Measurements from ENCODE around the gene ITGA2B.
"Not testable (repeated sequence)": the region's sequence is repeated elsewhere in the genome, so short reads cannot be mapped to it uniquely, and the experiment has no call there.

ITGA2B gene

DNA sequence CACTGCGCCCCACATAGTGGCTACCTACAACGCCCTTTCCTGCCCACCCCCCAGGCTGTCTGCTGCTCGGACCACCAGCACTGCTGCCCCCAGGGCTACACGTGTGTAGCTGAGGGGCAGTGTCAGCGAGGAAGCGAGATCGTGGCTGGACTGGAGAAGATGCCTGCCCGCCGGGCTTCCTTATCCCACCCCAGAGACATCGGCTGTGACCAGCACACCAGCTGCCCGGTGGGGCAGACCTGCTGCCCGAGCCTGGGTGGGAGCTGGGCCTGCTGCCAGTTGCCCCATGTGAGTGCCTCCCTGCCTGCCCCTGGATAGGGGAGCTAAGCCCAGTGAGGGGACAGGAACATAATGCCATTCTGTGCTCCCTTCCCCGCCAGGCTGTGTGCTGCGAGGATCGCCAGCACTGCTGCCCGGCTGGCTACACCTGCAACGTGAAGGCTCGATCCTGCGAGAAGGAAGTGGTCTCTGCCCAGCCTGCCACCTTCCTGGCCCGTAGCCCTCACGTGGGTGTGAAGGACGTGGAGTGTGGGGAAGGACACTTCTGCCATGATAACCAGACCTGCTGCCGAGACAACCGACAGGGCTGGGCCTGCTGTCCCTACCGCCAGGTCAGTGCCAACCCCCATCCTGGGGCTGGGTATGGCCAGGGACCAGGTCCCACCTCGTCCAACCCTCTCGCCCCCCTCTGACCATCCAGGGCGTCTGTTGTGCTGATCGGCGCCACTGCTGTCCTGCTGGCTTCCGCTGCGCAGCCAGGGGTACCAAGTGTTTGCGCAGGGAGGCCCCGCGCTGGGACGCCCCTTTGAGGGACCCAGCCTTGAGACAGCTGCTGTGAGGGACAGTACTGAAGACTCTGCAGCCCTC lies 37.3 kb downstream of the ITGA2B start:
- no peak for DNase-seq

DNA sequence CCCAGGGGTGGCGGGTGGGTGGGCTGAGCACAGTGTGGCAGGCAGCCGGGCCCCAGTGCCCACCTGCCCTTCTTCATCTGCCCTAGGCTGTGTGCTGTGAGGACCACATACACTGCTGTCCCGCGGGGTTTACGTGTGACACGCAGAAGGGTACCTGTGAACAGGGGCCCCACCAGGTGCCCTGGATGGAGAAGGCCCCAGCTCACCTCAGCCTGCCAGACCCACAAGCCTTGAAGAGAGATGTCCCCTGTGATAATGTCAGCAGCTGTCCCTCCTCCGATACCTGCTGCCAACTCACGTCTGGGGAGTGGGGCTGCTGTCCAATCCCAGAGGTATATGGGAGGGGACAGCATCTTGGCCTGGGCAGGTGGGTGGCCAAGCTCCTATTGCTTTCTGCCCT lies 38.0 kb downstream of the ITGA2B start:
- DNase-seq, result no peak

DNA sequence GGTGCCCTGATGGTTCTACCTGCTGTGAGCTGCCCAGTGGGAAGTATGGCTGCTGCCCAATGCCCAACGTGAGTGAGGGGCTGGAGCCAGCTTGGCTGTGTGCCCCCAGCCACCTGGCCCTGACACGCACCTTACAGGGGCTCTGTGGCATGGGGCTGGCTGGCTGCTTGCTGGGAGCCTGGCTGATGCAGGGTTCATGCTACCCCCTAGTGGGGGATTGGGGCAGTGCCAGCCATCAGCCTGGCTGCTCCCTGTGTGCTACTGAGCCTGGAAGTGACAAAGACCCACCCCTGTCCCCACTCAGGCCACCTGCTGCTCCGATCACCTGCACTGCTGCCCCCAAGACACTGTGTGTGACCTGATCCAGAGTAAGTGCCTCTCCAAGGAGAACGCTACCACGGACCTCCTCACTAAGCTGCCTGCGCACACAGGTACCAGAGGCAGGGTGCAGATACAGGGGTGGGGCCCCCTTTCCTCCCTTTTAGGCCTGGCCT lies 38.7 kb downstream of the ITGA2B start:
- peak; percentile 29 for DNase-seq

DNA sequence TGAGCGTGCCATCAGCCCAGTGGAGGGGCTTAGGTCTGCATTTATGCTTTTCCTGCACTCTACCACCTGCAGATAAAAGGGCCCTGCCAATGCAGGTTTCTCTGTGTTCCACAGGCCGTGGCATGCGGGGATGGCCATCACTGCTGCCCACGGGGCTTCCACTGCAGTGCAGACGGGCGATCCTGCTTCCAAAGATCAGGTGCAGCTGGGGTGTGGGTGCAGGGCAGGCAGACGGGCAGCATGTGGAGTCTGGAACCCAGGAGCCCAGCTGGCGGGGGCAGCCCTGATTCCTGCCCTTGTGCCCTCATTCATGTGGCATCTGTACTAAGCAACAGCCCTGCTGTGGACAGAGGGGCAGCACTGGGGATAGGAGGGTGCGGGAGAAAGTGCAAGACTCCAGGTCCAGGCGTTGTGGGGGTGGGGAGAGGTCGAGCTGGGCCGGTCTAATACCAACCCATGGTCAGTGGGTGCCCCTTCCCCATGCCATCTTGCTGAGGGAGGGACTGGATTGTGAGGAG lies 39.8 kb downstream of the ITGA2B start:
- DNase-seq, result no peak

DNA sequence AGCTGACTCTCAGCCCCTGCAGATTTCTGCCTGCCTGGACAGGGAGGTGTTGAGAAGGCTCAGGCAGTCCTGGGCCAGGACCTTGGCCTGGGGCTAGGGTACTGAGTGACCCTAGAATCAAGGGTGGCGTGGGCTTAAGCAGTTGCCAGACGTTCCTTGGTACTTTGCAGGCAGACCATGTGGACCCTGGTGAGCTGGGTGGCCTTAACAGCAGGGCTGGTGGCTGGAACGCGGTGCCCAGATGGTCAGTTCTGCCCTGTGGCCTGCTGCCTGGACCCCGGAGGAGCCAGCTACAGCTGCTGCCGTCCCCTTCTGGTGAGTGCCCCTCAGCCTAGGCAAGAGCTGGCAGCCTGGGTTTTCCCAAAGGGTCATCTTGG lies 40.5 kb downstream of the ITGA2B start:
- no peak for DNase-seq

DNA sequence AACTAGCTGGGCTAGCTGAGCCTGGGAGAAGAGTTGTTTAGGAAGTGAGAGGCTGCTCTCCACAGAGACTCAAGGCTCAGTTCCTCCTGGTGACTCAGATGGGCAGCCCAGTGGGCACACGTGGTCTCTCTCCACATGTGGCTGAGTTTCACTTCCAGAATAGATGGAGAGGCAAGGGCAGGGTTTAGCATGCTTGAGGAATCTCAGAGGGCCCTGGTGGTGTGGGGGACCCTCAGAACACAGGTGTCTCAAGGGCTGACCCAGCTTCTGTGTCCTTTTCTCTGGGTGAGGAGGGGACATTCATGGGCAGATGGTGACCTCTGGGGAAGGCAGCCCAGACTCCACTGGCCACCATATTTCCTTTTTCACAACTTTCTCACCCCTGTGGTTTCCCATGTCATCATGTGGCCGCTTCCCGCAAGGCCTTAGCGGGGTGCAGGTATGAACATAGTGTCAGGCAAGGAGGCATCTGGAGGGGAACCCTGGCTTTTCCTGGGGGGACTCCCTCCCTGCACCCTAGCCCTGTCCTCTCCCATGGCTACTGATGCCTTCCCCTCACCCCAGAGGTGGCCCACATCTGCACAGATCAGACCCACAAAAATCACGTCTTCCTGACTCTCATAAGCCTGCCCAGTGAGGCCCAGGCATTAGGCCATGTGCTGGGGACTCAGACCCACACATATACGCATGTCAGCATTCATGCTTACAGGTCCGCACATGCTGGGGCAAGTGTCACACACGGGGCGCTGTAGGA lies 41.0 kb downstream of the ITGA2B start:
- DNase-seq, result no peak

DNA sequence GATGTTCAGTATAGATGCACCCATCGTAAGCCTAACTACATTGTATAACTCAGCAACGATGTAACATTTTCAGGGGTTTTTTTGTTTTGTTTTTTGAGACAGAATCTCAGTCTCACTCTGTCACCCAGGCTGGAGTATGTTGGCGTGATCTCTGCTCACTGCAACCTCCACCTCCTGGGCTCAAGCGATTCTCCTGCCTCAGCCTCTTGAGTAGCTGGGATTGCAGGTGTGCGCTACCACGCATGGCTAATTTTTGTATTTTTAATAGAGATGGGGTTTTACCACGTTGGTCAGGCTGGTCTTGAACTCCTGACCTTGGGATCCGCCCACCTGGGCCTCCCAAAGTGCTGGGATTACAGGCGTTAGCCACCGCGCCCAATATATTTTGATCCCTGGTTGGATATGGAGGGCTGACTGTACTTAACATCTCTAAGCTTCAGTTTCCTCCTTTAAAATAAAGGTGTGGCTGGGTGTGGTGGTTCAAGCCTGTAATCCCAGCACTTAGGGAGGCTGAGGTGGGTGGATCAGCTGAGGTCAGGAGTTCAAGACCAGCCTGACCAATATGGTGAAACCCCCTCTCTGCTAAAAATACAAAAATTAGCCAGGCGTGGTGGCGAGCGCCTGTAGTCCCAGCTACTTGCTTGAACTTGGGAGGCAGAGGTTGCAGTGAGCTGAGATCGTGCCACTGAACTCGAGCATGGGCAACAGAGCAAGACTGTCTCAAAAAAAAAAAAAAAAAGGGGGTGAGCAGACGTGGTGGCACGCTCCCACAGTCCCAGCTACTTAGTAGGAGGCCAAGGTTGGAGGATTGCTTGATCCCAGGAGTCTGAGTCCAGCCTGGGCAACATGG lies 42.0 kb downstream of the ITGA2B start:
- DNase-seq, result not testable (repeated sequence)

DNA sequence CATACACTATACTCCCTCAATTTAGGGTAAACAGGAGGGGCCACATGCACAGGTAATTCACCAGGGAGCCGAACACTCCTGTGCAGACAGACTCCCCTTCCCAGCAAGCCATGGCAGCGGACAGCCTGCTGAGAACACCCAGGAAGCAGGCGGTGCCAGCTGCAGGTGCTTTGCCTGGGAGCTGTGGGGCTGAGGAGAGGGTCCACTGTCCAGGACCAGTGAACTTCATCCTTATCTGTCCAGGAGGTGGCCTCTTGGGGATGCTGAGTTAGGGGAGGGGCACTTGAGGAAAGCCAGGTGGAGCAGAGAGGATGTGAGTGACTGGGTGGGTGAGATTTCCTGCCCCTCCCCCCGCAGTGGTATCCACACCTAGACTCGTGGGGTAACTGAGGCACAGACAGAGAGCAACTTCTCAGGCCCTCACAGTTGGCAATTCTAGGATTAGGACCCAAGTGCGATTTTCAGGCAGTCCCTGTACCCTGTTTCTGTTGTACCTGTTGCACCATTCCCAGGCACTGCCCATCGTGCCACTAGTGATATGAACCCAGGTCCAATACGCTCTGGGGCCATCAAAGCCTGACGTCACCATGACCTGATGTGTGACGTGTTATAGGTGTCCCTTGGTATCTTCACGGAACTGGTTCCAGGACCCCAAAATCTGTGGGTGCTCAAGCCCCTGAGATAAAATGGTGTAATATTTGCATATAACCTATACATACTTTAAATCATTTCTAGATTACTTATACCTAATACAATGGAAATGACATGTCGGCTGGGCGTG lies 43.2 kb downstream of the ITGA2B start:
- no peak for DNase-seq

DNA sequence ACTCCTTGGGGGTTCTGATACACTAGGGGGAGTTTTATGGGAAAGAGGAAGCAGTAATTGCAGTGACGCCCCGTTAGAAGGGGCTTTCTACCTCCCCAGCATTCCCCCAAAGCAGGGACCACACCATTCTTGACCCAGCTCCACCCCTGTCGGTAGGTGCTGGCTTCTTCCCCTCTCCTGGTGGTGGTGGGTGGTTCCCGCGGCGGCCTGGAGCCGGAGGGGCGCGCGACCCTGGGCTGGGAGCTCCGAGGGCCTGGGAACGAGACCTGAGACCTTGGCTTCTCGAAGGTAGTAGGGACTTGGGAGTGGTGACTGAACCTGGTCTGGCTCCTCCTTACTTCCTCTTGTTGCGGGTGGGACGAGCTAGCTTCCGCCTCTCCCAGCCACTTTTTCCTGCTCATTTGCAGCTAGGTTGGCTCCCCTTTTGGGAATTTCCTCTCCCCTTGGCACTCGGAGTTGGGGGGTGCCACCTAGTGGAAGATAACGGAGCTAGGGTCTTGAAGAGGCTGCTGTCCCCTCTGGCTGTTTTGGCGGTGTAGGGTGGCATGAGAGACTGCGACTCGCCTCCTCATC lies 43.9 kb downstream of the ITGA2B start:
- peak; percentile 28 for DNase-seq

DNA sequence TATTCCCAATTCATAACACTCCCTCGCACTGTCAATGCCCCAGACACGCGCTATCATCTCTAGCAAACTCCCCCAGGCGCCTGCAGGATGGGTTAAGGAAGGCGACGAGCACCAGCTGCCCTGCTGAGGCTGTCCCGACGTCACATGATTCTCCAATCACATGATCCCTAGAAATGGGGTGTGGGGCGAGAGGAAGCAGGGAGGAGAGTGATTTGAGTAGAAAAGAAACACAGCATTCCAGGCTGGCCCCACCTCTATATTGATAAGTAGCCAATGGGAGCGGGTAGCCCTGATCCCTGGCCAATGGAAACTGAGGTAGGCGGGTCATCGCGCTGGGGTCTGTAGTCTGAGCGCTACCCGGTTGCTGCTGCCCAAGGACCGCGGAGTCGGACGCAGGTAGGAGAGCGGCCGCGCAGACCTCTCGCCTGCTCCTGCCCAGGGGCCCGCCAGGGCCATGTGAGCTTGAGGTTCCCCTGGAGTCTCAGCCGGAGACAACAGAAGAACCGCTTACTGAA lies 44.5 kb downstream of the ITGA2B start, which contains the start of gene GRN:
Gene GRN (plus strand): TSS at position 364 of the 515 bp plus-strand sequence. CDS start 3,863 bp downstream, outside the sequence.
- DNase-seq, result peak; percentile 95

DNA sequence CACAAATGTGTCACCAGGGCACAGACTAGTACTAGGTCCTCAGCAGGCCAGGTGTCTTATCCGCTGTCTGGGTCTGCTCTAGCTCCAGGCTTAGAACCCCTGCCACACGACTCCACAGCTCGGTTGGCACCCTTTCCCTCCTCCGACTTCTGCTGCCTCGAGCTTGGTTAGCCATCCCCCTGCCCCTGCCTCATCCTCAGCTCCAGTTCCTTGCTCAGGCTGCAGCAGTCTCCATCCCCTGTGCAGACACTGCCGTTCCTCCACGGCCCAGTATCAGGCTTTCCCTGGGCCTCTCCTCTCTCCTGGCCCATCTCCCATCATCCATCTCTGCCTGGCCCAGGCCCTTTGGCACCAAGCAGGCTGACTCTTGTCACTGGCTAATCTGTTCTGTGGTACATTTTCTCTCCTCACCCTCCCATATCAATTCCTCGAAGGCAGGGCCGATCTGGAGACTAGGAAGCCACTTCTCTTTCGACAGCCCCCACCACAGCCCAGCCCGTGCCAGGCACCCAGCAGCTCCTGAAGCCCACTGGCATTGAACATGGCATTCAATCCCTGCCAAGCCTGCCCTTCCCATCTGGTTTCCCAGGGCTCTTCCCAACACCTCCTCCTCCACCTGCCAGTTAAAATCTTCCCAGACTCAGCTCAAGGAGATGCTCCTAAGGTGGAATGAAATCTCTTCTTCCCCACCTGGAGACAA lies 45.8 kb downstream of the ITGA2B start:
- DNase-seq, result no peak

DNA sequence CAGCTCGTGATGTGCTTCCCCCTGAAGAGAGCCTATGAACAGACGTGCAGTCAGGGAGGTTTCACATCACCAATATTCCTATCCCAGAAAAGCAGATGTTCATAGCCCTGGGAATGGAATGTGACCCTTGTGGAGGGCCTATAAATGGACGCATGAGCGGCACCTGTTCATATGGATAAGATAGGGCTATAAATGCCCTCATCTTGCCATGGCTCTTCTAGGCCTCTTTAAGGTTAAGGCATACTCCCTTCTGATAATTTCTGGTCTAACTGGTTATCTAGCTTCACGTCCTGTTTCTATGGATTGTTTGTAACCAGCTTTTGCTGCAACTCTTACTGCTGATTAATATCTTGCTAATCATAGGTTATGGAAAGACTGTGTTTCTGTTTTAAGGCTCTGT lies 48.9 kb downstream of the ITGA2B start:
- DNase-seq, result not testable (repeated sequence)

DNA sequence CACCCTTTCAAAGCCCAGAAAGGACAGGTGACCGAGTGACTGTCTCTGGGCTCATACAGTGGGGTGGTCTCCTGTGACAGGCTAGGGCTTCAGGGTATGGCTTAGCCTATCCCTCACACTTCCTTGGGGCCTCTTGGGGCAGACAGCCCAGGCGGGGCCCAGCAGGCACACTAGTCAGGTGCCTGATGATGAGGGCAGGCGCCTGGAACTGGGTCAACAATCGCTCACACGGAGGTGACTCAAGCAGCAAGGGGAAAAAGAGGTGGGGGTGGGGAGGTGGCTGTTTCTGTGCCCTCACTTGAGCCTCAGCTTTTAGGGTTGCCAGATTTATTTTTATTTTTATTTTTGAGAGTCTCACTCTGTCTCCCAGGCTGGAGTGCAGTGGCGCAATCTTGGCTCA lies 50.7 kb downstream of the ITGA2B start:
- no peak for DNase-seq

DNA sequence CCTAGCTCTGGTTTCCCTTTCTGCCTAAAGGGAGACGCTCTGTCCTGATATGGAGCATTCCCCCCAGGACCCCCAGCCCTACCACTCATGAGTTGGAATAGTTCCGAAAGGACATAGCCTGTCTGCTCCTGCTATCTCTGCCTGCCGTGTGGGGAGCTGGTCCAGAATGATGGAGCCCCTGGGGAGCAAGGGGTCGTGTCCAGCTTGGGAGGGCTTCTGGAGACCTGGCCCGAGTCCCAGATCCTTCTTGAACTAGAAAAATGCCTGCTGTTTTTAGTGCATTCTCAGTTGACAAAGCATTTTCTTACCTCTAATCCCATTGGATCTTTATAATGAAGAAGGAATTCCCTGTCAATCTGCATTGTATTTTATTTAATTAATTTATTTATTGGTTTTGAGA lies 53.5 kb downstream of the ITGA2B start:
- no peak for DNase-seq

DNA sequence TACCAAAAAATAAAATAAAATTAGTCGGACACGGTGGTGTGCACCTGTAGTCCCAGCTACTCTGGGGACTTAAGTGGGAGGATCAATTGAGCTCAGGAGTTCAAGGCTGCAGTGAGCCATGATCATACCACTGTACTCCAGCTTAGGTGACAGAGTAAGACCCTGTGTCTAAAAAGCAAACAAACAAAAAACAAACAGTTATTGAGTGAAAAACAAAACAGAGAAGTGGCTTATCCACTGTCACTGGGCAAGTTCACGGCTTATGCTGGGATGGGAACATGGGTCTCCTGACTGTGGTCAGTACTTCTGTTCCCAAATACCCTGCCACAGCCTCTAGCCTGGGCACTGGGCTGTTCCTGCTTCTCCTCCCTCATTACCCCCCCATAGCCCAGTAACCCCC lies 53.9 kb downstream of the ITGA2B start:
- DNase-seq, result no peak

DNA sequence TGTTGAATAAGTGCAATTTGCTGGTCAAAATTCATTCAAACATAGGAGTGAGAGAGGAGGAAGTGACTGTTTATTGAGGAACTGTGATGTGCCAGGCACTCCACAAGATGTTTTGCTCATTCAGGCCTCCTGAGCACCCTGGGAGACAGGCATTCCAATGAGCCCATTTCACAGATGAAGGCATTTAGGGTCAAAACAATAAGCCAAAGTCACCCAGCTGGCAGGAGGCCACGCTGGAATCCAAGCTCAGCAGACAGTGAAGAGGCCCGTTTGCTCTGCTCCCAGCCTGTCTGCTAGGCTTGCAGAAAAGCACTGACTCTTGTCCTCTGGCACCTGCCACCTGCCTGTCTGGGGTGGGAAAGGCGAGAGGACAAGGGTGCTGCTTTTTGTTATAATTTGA lies 54.7 kb downstream of the ITGA2B start:
- no peak for DNase-seq

DNA sequence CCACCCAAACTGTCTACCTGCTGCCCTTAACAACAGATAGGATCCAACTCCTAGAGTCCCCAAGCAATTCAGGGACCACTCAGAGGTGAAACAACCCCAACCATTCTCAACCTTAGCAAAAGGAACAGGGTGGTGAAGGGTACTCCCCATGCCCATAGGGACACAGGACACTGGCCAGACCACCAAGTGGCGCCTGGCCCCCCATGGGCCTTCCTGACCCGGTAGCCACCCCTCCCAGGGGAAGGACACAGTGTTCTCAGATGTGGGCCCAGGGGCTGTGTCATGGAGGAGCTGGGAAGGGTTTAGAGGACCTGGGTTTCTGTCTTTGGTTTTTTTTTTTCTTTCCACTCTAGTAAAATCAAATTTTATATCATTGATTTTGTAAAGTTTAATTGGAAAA lies 55.1 kb downstream of the ITGA2B start:
- DNase-seq, result no peak

DNA sequence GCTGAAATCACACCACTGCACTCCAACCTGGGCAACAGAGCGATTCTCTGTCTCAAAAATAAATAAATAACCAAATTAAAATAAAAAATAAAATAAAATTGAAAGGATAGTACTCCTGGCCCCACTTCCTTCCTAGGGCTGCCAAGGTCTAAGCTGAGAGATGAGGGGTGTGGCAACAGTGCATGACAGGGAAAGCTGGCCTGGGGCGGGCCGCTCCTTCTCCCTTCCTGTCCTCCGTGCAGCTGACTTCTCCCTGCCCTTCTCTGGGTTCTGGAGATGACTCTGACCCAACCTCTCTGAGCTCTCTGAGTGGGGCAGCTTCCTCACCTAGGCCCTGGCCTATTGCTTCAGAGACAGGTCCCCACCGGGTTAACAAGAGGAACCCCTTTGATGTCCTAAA lies 56.1 kb downstream of the ITGA2B start:
- no peak for DNase-seq

DNA sequence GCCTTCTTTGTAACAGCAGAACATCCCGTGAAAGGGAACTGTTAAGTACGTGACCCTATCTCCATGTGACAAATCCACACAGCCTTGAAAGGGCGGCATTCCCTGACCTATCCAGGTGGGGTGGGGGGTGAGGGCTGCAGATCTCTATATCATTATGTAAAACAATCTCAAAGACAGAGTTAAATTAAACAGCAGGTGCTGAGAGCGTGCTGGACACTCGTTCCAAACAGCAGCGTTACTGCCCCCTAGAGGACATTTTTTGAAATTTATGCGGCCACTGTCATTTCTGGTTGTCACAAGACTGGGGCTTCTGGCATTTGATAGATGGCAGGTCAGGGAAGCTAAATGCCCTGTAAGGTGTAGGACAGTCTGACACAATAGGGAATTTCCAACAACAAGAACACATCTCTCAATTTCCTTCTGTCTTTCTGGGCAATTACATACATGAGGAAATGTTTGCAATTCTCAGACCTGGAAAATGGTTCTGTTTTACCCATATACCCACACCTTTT lies 58.1 kb downstream of the ITGA2B start:
- peak; percentile 43 for DNase-seq

DNA sequence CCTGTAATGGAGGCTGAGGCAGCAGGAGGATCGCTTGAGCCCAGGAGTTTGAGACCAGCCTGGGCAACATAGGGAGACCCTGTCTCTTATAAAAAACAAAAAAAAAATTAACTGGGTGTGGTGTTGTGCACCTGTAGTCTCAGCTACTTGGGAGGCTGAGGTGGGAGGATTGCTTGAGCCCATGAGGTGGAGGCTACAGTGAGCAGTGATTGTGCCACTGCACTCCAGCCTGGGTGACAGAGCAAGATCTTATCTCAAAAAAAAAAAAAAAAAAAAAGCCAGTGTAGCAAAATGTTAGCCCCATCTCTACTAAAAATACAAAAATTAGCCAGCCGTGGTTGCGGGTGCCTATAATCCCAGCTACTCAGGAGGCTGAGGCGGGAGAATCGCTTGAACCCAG lies 59.2 kb downstream of the ITGA2B start:
- DNase-seq, result not testable (repeated sequence)

All from T1000 (cell line).